SW 1271 (cell line): ENCODE data around the gene MMP28.

Experiments
- DNase-seq, 2 experiments: peaks; one replicate each; lab custom pipeline; 2025; lab: John Stamatoyannopoulos, UW

The MMP28 gene

GRCh38 chr17:35725058-35725457, 70.4 kb downstream of the MMP28 start:
- no peak for DNase-seq

GRCh38 chr17:35723735-35724134, 71.7 kb downstream of the MMP28 start:
- no peak for DNase-seq

DNA sequence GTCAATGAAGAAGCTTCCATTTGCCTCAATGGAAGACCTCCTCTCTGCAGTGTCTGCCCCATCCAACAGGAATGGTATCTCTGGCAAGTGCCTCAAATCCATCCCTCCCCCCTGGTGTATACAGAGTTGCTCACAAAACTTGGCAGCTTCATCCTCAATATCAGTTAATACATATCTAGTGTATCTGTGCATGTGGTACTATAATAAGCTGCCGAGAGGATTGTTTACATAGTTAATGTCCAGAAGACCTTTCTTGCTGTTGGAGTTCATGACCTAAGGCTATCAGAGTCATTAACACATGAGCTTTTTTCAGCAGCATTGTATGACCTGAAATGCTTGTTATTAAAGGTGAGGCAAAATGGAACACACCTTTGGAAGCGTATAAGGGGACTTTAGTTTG, 78.0 kb downstream of the MMP28 start:
- no peak for DNase-seq

- no peak for DNase-seq
Observed at GRCh38 chr17:35716897-35717465, 78.5 kb downstream of the MMP28 start.

DNA sequence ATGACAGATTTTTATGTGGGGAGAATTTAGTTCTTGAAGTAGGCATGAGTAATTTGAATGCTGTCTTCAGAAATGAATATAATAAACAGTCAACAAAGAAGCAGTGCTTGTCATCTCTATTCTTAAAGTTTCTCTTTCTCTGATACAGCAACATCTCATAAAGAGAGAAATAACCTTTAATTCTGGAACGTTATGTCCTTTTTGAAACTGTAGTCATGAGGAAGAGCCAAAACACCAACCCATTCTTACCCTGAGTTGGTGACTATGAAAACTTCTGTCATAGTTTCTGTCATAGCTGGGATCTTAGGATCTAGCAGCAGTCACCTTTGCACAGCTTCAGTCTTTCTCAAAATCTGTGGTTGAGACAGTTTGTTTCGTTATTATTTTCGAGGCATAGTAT, 79.3 kb downstream of the MMP28 start:
- DNase-seq, result no peak
